ENCODE measurements around the gene U2SURP. TPM values are rescaled to one million over a fixed set of nuclear protein-coding genes. Genes with fewer than 3 reads are reported as not detected.
"Not testable (repeated sequence)": the region's sequence is repeated elsewhere in the genome, so short reads cannot be mapped to it uniquely, and the experiment has no call there.

The U2SURP gene
- total RNA-seq, 2 experiments from 2014 or later = 208 to 248 TPM

DNA sequence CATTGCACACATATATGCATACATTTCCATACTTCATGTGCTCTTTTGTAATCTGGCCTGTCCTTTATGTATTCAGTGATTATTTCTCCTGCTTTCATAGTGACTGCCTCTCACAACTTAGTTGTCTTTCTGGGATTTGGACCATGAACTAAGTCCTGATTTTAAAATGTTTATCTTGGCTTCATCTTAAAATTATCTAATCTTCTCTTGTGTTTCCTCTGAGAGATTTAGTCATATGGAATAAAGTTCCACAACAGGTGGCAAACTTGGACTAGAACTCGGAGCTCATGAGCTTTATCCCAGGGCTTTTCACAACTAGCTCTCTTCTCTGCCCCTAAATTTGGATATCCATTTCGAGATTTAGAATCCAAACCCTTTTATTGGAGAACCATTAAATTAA lies 44.3 kb downstream of the U2SURP start:
- DNase-seq (no peak), ATAC-seq (no peak)
- Mint-ChIP-seq H3K9me3 (ENCODE audit: low read depth) (no peaks in the 10 kb centered on the region), H3K27me3 (no peaks in the 10 kb centered on the region), H3K27ac (no peak overlapping the region), H3K36me3 (ENCODE audit: low read depth) (peaks cover 41% of the 10 kb centered on the region), H3K4me1 (no peaks in the 10 kb centered on the region), H3K4me3 (no peak overlapping the region)
- intact Hi-C loops (cut with DNase I, micrococcal nuclease) = no loop called here
- ChIA-PET CTCF (no interaction called here), POLR2A (interaction anchor here (0.6 kb wide), 1 partner anchor 37 kb away, joined by 4 read pairs; no protein-coding TSS in a partner anchor)

GRCh38 chr3:143046075-143046474 lies 44.7 kb downstream of the U2SURP start:
- intact Hi-C loops (cut with DNase I, micrococcal nuclease); CTCF ChIA-PET: not testable (repeated sequence)

DNA sequence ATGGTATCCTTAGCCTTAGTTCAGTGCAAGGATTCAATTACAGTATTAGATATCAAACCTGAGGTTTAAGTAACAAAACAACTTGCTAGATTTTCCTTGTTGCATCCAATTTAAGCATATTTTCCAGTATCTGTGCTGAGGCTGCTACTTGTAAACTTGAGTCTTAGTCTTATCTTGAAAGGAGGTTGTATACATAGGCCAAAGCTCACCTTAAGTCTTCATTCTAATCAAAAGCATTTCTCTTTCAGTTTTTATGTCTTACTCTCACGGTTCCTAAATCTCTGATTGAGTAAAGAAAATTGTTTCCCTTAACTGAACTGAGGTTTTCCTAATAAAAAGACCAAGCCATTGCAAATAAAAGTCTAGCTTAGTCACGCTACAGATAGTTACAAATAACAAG lies 52.6 kb downstream of the U2SURP start:
- Mint-ChIP-seq H3K4me3 (no peak overlapping the region), H3K27me3 (no peaks in the 10 kb centered on the region), H3K9me3 (ENCODE audit: low read depth) (no peaks in the 10 kb centered on the region), H3K4me1 (peaks cover 2% of the 10 kb centered on the region), H3K36me3 (ENCODE audit: low read depth) (peaks cover 66% of the 10 kb centered on the region), H3K27ac (no peak overlapping the region)
- ATAC-seq = no peak
- intact Hi-C loops (cut with DNase I, micrococcal nuclease) = loop anchor here (2.0 to 5.0 kb wide), 2 partner anchors 39 to 42 kb away; no protein-coding TSS in a partner anchor
- ChIA-PET POLR2A (no interaction called here), CTCF (interaction anchor here (0.6 kb wide), 1 partner anchor 324 kb away, joined by 3 read pairs; no protein-coding TSS in a partner anchor)
- DNase-seq = no peak

More at GRCh38 chr3:143046075-143046474, 44.7 kb downstream of the U2SURP start:
- H3K9me3 Mint-ChIP-seq (ENCODE audit: low read depth); H3K27ac Mint-ChIP-seq; DNase-seq; H3K4me1 Mint-ChIP-seq; H3K27me3 Mint-ChIP-seq; POLR2A ChIA-PET; H3K4me3 Mint-ChIP-seq; ATAC-seq: not testable (repeated sequence)
- peaks cover 43% of the 10 kb centered on the region for H3K36me3 Mint-ChIP-seq (ENCODE audit: low read depth)

DNA sequence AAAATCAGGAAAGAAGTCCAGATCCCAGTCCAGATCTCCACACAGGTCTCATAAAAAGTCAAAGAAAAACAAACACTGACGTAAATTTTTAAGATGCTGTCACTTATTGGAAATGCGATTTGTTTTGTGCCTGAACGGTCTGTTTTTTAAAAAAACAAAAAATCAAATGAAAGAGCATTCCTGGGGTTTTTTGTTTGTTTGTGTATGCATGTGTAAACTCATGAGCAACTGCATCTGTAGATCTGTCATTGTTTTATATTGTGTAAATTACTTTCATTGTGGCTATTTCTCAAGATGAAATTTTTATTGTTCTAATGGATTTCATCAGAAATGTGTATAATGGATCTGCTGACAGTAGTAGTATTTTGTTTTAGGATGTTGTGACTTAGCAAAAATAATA lies 55.0 kb downstream of the U2SURP start:
- CTCF ChIA-PET = interaction anchor here (1.6 kb wide), 1 partner anchor 618 kb away, joined by 3 read pairs; no protein-coding TSS in a partner anchor
- ATAC-seq (no peak), DNase-seq (no peak)
- Mint-ChIP-seq H3K9me3 (ENCODE audit: low read depth) (no peaks in the 10 kb centered on the region), H3K27ac (no peak overlapping the region), H3K4me3 (no peak overlapping the region), H3K27me3 (no peaks in the 10 kb centered on the region), H3K4me1 (peaks cover 20% of the 10 kb centered on the region), H3K36me3 (ENCODE audit: low read depth) (peaks cover 63% of the 10 kb centered on the region)
- intact Hi-C loops (cut with DNase I, micrococcal nuclease) = no loop called here
- POLR2A ChIA-PET = no interaction called here

DNA sequence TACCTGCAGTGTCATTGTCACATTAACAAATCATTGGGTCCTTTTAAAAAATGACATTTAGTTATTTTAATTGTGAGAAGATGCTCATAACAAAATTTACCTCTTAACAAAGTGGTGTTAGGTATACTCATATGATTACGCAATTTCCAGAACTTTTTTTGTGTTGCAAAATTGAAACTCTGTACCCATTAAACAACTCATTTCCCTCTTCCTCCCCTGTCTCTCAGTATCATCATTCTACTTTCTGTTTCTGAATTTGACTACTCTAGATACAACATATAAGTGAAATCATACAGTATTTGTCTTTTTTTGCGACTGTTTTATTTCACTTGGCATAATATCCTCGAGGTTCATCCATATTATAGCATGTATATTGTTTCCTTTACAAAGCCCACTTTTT lies 59.5 kb downstream of the U2SURP start:
- intact Hi-C loops (cut with DNase I, micrococcal nuclease) = loop anchor here (1.0 to 10.0 kb wide), 8 partner anchors 21 to 914 kb away; partner anchors contain the start of genes CHST2 (in 1 of the 2) and DIPK2A (in 1 of the 2)
- Mint-ChIP-seq H3K9me3 (ENCODE audit: low read depth) (no peaks in the 10 kb centered on the region), H3K27ac (peak overlapping the region; percentile 70), H3K36me3 (ENCODE audit: low read depth) (peaks cover 43% of the 10 kb centered on the region), H3K27me3 (no peaks in the 10 kb centered on the region), H3K4me3 (no peak overlapping the region), H3K4me1 (peaks cover 26% of the 10 kb centered on the region)
- no peak for DNase-seq
- ChIA-PET CTCF (no interaction called here), POLR2A (no interaction called here)
- ATAC-seq = peak; percentile 95

DNA sequence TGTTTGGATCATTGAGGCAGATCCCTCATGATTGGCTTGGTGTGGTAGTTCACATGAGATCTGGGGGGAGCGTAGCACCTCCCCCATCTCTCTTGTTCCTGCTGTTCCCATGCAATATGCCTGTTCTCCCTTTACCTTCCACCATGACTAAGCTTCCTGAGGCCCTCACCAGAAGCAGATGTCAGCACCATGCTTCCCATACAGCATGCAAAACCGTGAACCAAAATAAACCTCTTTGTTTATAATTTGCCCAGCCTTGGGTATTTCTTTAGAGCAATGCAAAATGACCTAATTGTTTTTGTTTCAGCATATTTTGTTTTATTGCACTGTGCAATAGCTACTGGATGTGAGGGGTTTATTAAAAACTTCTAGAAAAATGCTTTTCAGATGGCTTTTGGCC lies 61.6 kb downstream of the U2SURP start:
- intact Hi-C loops (cut with DNase I, micrococcal nuclease) = loop anchor here (5.0 to 10.0 kb wide), 5 partner anchors 104 to 912 kb away; partner anchors contain the start of gene DIPK2A (in 1 of the 2)

DNA sequence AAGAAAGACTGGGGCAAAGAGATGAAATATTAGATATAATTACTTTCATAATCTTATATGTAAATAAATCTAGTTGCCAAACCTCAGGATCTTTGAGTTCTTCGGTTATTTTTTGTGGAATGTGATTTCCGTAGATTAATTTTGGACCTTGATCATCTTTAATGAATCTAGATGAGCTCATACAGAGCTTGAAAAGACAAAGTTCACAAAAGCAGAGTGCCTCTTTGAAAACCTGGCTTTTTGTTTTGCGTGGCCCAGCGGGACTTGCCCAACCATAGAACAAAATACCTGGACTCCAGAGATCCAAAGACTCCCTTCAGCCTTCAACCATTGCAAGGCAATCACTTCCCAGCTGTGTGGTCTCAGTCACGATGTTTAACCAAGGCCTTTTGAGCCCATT lies 63.4 kb downstream of the U2SURP start:
- intact Hi-C loops (cut with DNase I, micrococcal nuclease) = loop anchor here (5.0 to 10.0 kb wide), 5 partner anchors 103 to 910 kb away; partner anchors contain the start of gene DIPK2A (in 1 of the 2)
- Mint-ChIP-seq H3K9me3 (ENCODE audit: low read depth) (no peaks in the 10 kb centered on the region), H3K4me1 (peaks cover 24% of the 10 kb centered on the region), H3K36me3 (ENCODE audit: low read depth) (peaks cover 21% of the 10 kb centered on the region), H3K4me3 (no peak overlapping the region), H3K27me3 (no peaks in the 10 kb centered on the region), H3K27ac (no peak overlapping the region)
- CTCF ChIA-PET = interaction anchor here (1.3 to 1.8 kb wide), 2 partner anchors 12 to 17 kb away, joined by 3 to 6 read pairs; no protein-coding TSS in a partner anchor
- DNase-seq (no peak), ATAC-seq (no peak)
- POLR2A ChIA-PET = no interaction called here

More for the DNA sequence above, 61.6 kb downstream of the U2SURP start:
- Mint-ChIP-seq H3K27me3 (no peaks in the 10 kb centered on the region), H3K4me3 (no peak overlapping the region), H3K36me3 (ENCODE audit: low read depth) (peaks cover 33% of the 10 kb centered on the region), H3K9me3 (ENCODE audit: low read depth) (no peaks in the 10 kb centered on the region), H3K4me1 (peaks cover 26% of the 10 kb centered on the region), H3K27ac (no peak overlapping the region)
- ATAC-seq (no peak), DNase-seq (no peak)
- ChIA-PET CTCF (no interaction called here), POLR2A (interaction anchor here (0.6 kb wide), 1 partner anchor 174 kb away, joined by 3 read pairs; the partner anchor contains the start of gene PCOLCE2)

DNA sequence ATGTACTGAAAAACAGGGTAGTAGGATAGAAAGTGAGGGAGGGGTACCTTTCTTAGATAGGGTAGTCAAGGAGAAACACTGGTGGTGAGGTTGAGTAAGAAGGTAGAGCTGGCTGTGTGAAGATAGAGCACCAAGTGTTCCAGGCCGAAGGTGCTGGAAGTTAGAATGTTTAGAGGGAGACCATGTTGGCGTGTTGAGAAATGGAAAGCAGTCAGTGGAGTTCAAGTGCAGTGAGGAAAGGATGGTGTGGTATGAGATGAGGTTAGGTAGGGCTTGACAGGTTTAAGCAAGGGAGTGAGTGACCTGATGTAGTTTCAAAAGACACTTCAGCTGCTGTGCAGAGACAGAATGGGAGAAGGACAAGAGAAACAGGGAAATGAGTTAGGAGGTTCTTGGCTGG lies 64.0 kb downstream of the U2SURP start:
- H3K27ac Mint-ChIP-seq = no peak overlapping the region
- no peak overlapping the region for H3K4me3 Mint-ChIP-seq
- peaks cover 18% of the 10 kb centered on the region for H3K4me1 Mint-ChIP-seq
- no peaks in the 10 kb centered on the region for H3K9me3 Mint-ChIP-seq (ENCODE audit: low read depth)
- POLR2A ChIA-PET = no interaction called here
- no peaks in the 10 kb centered on the region for H3K27me3 Mint-ChIP-seq
- intact Hi-C loops (cut with DNase I, micrococcal nuclease) = loop anchor here (10.0 kb wide), 2 partner anchors 379 to 909 kb away; partner anchors contain the start of gene DIPK2A (in 1 of the 2)
- H3K36me3 Mint-ChIP-seq (ENCODE audit: low read depth) = peaks cover 17% of the 10 kb centered on the region
- ATAC-seq (no peak), DNase-seq (no peak)
- CTCF ChIA-PET = interaction anchor here (0.7 to 1.8 kb wide), 3 partner anchors 11 to 228 kb away, joined by 3 to 6 read pairs (median 3); no protein-coding TSS in a partner anchor

- no peaks in the 10 kb centered on the region for H3K27me3 Mint-ChIP-seq
- ChIA-PET POLR2A (no interaction called here), CTCF (interaction anchor here (0.7 to 1.1 kb wide), 2 partner anchors 99 to 227 kb away, joined by 3 read pairs; no protein-coding TSS in a partner anchor)
- ATAC-seq (no peak), DNase-seq (no peak)
- intact Hi-C loops (cut with DNase I, micrococcal nuclease) = loop anchor here (10.0 kb wide), 2 partner anchors 379 to 909 kb away; partner anchors contain the start of gene DIPK2A (in 1 of the 2)
- H3K9me3 Mint-ChIP-seq (ENCODE audit: low read depth) = no peaks in the 10 kb centered on the region
- H3K4me1 Mint-ChIP-seq = peaks cover 11% of the 10 kb centered on the region
- no peak overlapping the region for H3K4me3 Mint-ChIP-seq
- peaks cover 15% of the 10 kb centered on the region for H3K36me3 Mint-ChIP-seq (ENCODE audit: low read depth)
- no peak overlapping the region for H3K27ac Mint-ChIP-seq
These were observed 64.7 kb downstream of the U2SURP start for GRCh38 chr3:143066033-143066432.

DNA sequence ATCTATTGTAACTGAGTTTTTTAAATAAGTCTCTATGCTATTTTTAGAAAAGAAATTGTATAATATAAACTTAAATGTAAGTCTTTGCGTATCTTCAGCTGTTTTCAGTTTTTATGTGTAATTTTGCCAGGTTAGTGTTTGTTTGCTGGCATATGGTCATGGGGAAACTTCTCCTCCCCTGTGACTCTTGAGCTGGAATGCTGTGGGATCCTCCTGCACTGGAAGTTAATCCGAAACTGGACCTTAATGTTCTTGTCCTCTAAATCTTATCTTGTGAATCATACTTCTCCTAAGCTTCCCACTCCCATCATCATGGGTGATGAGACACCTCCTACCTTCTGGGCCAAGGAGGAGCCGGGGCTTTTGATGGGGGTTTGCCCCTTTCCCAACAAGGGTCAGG lies 65.8 kb downstream of the U2SURP start:
- Mint-ChIP-seq H3K36me3 (ENCODE audit: low read depth) (peaks cover 8% of the 10 kb centered on the region), H3K4me3 (no peak overlapping the region), H3K4me1 (peaks cover 3% of the 10 kb centered on the region), H3K27me3 (no peaks in the 10 kb centered on the region), H3K9me3 (ENCODE audit: low read depth) (no peaks in the 10 kb centered on the region), H3K27ac (no peak overlapping the region)
- intact Hi-C loops (cut with DNase I, micrococcal nuclease) = loop anchor here (10.0 kb wide), 2 partner anchors 378 to 908 kb away; partner anchors contain the start of gene DIPK2A (in 1 of the 2)
- no peak for ATAC-seq
- POLR2A ChIA-PET = no interaction called here
- CTCF ChIA-PET = interaction anchor here (0.5 to 0.8 kb wide), 2 partner anchors 9 to 377 kb away, joined by 3 read pairs; no protein-coding TSS in a partner anchor
- no peak for DNase-seq

DNA sequence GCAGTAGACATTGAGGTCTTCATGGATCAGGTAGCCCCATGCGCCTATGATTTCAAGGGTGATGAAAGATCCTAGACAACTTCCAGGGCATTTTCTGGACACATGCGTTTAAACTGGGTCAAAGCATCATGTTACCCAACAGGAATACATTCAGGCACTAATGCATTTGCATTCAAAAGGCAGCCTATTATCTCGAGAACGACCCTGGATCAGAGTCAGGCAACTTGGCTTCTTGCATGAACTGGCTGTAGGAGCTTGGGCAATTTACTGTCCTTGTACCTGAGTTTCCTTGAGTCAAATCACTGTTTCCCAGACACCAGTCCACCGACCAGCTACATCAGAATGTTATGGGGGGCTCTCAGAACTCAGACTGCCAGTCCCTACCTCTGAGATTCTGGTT lies 66.7 kb downstream of the U2SURP start:
- ATAC-seq (no peak), DNase-seq (no peak)
- intact Hi-C loops (cut with DNase I, micrococcal nuclease) = loop anchor here (10.0 kb wide), 2 partner anchors 377 to 907 kb away; partner anchors contain the start of gene DIPK2A (in 1 of the 2)
- H3K4me1 Mint-ChIP-seq = no peaks in the 10 kb centered on the region
- H3K27ac Mint-ChIP-seq = no peak overlapping the region
- CTCF ChIA-PET = no interaction called here
- peaks cover 1% of the 10 kb centered on the region for H3K36me3 Mint-ChIP-seq (ENCODE audit: low read depth)
- no peaks in the 10 kb centered on the region for H3K27me3 Mint-ChIP-seq
- POLR2A ChIA-PET = no interaction called here
- no peaks in the 10 kb centered on the region for H3K9me3 Mint-ChIP-seq (ENCODE audit: low read depth)
- no peak overlapping the region for H3K4me3 Mint-ChIP-seq

DNA sequence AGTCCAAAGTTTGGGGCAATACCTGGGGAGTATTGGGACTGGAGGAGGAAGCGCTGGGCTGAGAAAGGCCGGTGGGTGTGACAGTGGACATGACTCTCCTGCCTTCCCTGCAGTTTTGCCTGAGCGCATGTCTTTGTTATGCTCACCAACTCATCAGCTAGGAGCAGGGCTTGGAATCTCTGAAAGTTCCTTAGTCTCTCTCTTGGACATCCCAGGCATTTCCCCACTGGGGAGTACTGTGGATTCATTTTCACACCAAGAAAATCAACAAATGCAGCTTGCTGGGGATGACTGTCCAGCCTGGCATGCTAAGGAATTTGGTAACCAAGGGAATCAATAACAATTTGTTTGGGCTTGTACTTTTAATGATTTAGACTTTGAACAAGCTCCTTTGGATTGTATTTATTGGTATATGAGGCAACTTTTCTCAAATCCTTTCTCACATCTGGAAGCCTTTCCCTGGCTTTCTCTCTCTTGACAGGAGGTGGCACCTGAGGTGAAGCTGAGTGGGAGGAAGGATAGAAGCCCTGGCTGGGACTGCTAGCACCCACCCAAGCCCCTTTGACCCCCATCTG lies 69.7 kb downstream of the U2SURP start:
- POLR2A ChIA-PET = no interaction called here
- no peak for DNase-seq
- Mint-ChIP-seq H3K4me3 (no peak overlapping the region), H3K27ac (no peak overlapping the region), H3K4me1 (no peaks in the 10 kb centered on the region), H3K36me3 (ENCODE audit: low read depth) (no peaks in the 10 kb centered on the region), H3K27me3 (no peaks in the 10 kb centered on the region), H3K9me3 (ENCODE audit: low read depth) (no peaks in the 10 kb centered on the region)
- intact Hi-C loops (cut with DNase I, micrococcal nuclease) = no loop called here
- CTCF ChIA-PET = no interaction called here
- ATAC-seq = no peak

Measured in activated CD4-positive, alpha-beta T cell treated with anti-CD3 and anti-CD28 coated beads for 36 hours (primary cell).